ENCODE data around the gene TMTC1. TPM values are rescaled to one million over a fixed set of nuclear protein-coding genes. Genes with fewer than 3 reads are reported as not detected.

TMTC1 gene
- total and polyA plus RNA-seq, 2 of the 8 experiments (the other 6 are each of a cell fraction or from before 2014, with no cell fraction given) = 15.4 to 20.8 TPM

- Histone ChIP-seq H3K27me3 (replicated peaks in 1 of 4; ENCODE audit: control insufficient read depth in 3 of 4, extremely low read depth in 1 of 4, insufficient read depth in 3 of 4, low read length in 3 of 4) (no peaks in the 10 kb centered on the region), H3K9ac (replicated peaks in 1 of 4; ENCODE audit: extremely low read depth in 1 of 4, low read depth in 3 of 4, low read length in 3 of 4) (no peak overlapping the region), H3K79me2 (ENCODE audit: control insufficient read depth in 1 of 2, insufficient read depth in 2 of 2, low read length in 2 of 2) (no peaks in the 10 kb centered on the region), H2BK12ac (ENCODE audit: low read depth, low read length) (no peak overlapping the region), H3K18ac (ENCODE audit: extremely low read depth, low read length) (no peak overlapping the region), H3K36me3 (ENCODE audit: control insufficient read depth in 2 of 4, insufficient read depth in 4 of 4, low read length in 3 of 4) (peaks cover 0 to 2% (median 0%) of the 10 kb centered on the region in 4 experiments; a peak in 1 of 8 replicates), H3K23me2 (ENCODE audit: low read depth, low read length) (no peaks in the 10 kb centered on the region), H3K4me3 (ENCODE audit: extremely low read depth in 1 of 4, insufficient read depth in 2 of 4, low read depth in 3 of 4, low read length in 4 of 4) (no peak overlapping the region), H3K27ac (ENCODE audit: low read depth, low read length) (no peak overlapping the region), H3K56ac (replicated peaks; ENCODE audit: insufficient read length, low read depth, low read length) (no peak overlapping the region), H3K9me3 (ENCODE audit: insufficient read depth in 2 of 2, low read depth in 1 of 2, low read length in 1 of 2) (no peaks in the 10 kb centered on the region), H2AK5ac (ENCODE audit: low read depth, low read length) (no peak overlapping the region), H2BK120ac (replicated peaks; ENCODE audit: low read depth, low read length) (no peak overlapping the region), H4K8ac (ENCODE audit: extremely low read depth, insufficient read depth, low read length) (no peak overlapping the region), H3K23ac (ENCODE audit: insufficient read length) (no peak overlapping the region), H2BK15ac (ENCODE audit: low read length) (no peak overlapping the region), H4K5ac (ENCODE audit: insufficient read length, low read depth, low read length) (no peak overlapping the region), H3K4me1 (replicated peaks in 1 of 4; ENCODE audit: control insufficient read depth in 3 of 4, insufficient read depth in 4 of 4, low read length in 3 of 4) (peaks cover 0 to 10% (median 8%) of the 10 kb centered on the region in 4 experiments; a peak in 3 of 7 replicates), H2BK5ac (ENCODE audit: low read depth, low read length) (no peak overlapping the region), H3K4ac (replicated peaks; ENCODE audit: insufficient read length, low read depth, low read length) (no peak overlapping the region), H4K20me1 (replicated peaks in 1 of 2; ENCODE audit: control insufficient read depth in 1 of 2, insufficient read depth in 2 of 2, low read length in 2 of 2) (no peaks in the 10 kb centered on the region), H2BK20ac (ENCODE audit: low read length) (no peak overlapping the region), H3K4me2 (ENCODE audit: insufficient read depth in 1 of 2, low read depth in 2 of 2, low read length in 2 of 2) (no peak overlapping the region), H2AFZ (ENCODE audit: low read length) (no peak overlapping the region), H3K14ac (ENCODE audit: insufficient read length) (no peak overlapping the region), H3K79me1 (ENCODE audit: low read depth, low read length) (no peaks in the 10 kb centered on the region), H4K91ac (replicated peaks; ENCODE audit: insufficient read length, low read length) (no peak overlapping the region)
- DNase-seq (ENCODE audit: low read depth in 1 of 2, low spot score in 2 of 2) (no peak), FAIRE-seq (no peak)
- POLR2A ChIA-PET (ENCODE audit: partially characterized antibody) = interaction anchor here (1.1 kb wide), 1 partner anchor 35 kb away, joined by 3 read pairs; no protein-coding TSS in a partner anchor
- CTCF ChIA-PET (ENCODE audit: partially characterized antibody) = interaction anchor here (0.6 to 1.5 kb wide), 5 partner anchors 9 to 229 kb away, joined by 3 to 5 read pairs (median 3); no protein-coding TSS in a partner anchor
- WGBS, 2 experiments (ENCODE audit: extremely low coverage in 1 of 2, insufficient coverage in 1 of 2, insufficient read length in 1 of 2, insufficient replicate concordance in 2 of 2, low coverage in 1 of 2, low lambda C conversion rate in 2 of 2, missing lambda C conversion rate in 1 of 2) = 97% methylated on average over 6 of the region's 6 CpGs; no CpG with 5 or more reads in 1 of the 2 experiments
- no peak for TF ChIP-seq CREB1 (IDR thresholded peaks at IDR 0.05)
- no peak for TF ChIP-seq E2F6 (IDR thresholded peaks at IDR 0.05)
- TF ChIP-seq RAD21 (IDR thresholded peaks at IDR 0.05 in 1 of 2, conservative IDR thresholded peaks at IDR 0.05 in 1 of 2; ENCODE audit: low read depth in 2 of 2, low read length in 2 of 2) = no peak
- TF ChIP-seq SIX5 (IDR thresholded peaks at IDR 0.05; ENCODE audit: low read depth, low read length) = no peak
- TF ChIP-seq YY1 (IDR thresholded peaks at IDR 0.05; ENCODE audit: low read depth, low read length) = no peak
- TF ChIP-seq RXRA (IDR thresholded peaks at IDR 0.05; ENCODE audit: insufficient read depth, low read depth, low read length) = no peak
- TF ChIP-seq JUN (IDR thresholded peaks at IDR 0.05; ENCODE audit: low read depth, low read length) = no peak
- TF ChIP-seq SAP30 (IDR thresholded peaks at IDR 0.05; ENCODE audit: insufficient read depth, insufficient replicate concordance, low read length) = no peak
- no peak for TF ChIP-seq SP2 (IDR thresholded peaks at IDR 0.05; ENCODE audit: low read length)
- no peak for TF ChIP-seq HDAC6 (IDR thresholded peaks at IDR 0.05; ENCODE audit: low read depth, low read length)
- no peak for TF ChIP-seq SP1 (IDR thresholded peaks at IDR 0.05; ENCODE audit: low read depth, low read length)
- no peak for TF ChIP-seq SP4 (IDR thresholded peaks at IDR 0.05; ENCODE audit: low read length)
These were observed 82.8 kb downstream of the TMTC1 start for GRCh38 chr12:29700761-29701481.
